Fibroblast of pulmonary artery (primary cell): ENCODE results near the gene ZSCAN31.
A peak's percentile ranks its signal among the peaks of the same experiment; 100 is the strongest.

ENCODE experiments used
- DNase-seq: peaks from one replicate; pipeline ENCODE4 v3.0.0-alpha.2; 2010; ENCODE audit warnings: low read depth
- H3K4me3 ChIP-seq: replicated peaks from 2 replicates; pipeline ENCODE4 v1.5.1; 2011; ENCODE audit warnings: low read depth, mild to moderate bottlenecking, control low read depth, low read length, moderate library complexity
- TF ChIP-seq, protein P1 (sequence below): IDR thresholded peaks from 2 replicates; pipeline ENCODE4 v1.5.1; 2011; ENCODE audit warnings: mild to moderate bottlenecking, control low read depth, low read length, inconsistent platforms; ENCODE audit errors: missing control alignments

Gene ZSCAN31

GRCh38 chr6:28343898-28344677 lies 8.1 kb upstream of the ZSCAN31 start:
- TF ChIP-seq, protein P1, sequence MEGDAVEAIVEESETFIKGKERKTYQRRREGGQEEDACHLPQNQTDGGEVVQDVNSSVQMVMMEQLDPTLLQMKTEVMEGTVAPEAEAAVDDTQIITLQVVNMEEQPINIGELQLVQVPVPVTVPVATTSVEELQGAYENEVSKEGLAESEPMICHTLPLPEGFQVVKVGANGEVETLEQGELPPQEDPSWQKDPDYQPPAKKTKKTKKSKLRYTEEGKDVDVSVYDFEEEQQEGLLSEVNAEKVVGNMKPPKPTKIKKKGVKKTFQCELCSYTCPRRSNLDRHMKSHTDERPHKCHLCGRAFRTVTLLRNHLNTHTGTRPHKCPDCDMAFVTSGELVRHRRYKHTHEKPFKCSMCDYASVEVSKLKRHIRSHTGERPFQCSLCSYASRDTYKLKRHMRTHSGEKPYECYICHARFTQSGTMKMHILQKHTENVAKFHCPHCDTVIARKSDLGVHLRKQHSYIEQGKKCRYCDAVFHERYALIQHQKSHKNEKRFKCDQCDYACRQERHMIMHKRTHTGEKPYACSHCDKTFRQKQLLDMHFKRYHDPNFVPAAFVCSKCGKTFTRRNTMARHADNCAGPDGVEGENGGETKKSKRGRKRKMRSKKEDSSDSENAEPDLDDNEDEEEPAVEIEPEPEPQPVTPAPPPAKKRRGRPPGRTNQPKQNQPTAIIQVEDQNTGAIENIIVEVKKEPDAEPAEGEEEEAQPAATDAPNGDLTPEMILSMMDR: no peak
- H3K4me3 ChIP-seq: no peak overlapping the region
- no peak for DNase-seq

DNA sequence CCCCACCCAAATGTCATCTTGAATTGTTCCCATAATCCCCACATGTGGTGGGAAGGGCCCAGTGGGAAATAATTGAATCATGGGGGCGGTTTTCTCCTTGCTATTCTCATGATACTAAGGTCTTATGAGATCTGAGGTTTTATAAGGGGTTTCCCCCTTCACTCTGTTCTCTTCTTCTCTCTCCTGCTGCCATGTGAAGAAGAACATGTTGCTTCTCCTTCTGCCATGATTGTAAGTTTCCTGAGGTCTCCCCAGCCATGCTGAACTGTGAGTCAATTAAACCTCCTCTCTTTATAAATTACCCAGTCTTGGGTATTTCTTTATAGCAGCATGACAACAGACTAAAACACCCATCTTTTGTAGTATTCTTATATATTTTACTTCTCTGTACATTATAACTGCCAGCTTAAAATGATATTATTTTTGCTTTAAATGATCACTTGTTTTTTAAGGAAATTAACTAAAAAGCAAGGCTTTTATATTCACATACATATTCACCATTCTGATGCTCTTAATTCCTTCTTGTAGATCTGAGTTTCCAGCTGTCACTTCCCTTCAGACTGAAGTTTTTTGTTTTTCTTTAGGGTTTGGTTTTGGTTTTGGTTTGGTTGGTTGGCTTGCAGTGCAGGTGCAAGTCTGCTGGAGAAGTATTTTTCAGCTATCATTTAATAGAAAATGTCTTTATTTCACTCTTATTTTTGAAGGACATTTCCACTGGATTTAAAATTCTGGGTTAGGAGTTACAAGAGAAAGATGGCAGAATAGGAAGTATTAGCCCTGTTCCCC lies 4.6 kb upstream of the ZSCAN31 start:
- TF ChIP-seq, protein P1: no peak
- no peak for DNase-seq
- H3K4me3 ChIP-seq: no peak overlapping the region

GRCh38 chr6:28337121-28337520 lies 1.2 kb upstream of the ZSCAN31 start:
- no peak overlapping the region for H3K4me3 ChIP-seq
- DNase-seq: no peak
- TF ChIP-seq, protein P1: no peak

GRCh38 chr6:28336284-28337120 lies 554 bp upstream of the ZSCAN31 start:
- TF ChIP-seq, protein P1: no peak
- peak overlapping the region; percentile 73 for H3K4me3 ChIP-seq
- DNase-seq: peak; percentile 65

DNA sequence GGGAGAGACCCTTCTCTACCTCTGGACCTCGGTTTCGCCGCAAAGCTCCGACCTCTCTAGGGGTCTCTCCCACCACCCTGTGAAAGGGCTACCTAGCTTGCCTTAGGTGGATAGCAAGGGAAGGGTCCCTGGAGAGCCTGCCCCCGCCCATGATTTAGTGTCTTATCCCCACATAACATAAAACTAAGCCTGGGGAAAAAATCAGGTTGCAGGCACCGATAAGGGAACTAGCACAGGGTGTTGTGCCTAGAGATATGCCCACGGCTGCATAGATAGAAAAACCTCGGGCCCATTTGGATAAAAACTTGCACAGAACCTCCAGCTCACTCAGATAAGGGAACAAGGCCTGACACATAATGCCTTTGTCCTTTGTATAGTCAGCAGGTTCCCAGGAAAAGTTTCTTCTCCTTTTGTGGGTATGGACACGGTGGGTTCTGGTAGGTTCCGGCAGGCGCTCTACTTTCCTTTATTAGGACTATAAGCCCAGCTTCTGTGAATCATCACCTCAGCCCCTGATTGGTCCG lies 846 bp downstream of the ZSCAN31 start:
- DNase-seq: no peak
- TF ChIP-seq, protein P1: no peak
- H3K4me3 ChIP-seq: peak overlapping the region; percentile 73

GRCh38 chr6:28334286-28335039 lies 1.5 kb downstream of the ZSCAN31 start:
- H3K4me3 ChIP-seq: no peak overlapping the region
- no peak for DNase-seq
- TF ChIP-seq, protein P1: no peak
